Mammary epithelial cell (primary cell): ENCODE results near the gene MLC1.

ENCODE experiments used
- CTCF ChIP-seq, 2 donors: IDR thresholded peaks in 1 of 2; conservative IDR thresholded peaks in 1 of 2; 2 replicates each; pipeline ENCODE4 v1.5.1; 2011 to 2012; ENCODE audit warnings: inconsistent platforms in 2 of 2, low read length in 2 of 2, mild to moderate bottlenecking in 2 of 2, control low read depth in 1 of 2, low read depth in 1 of 2; ENCODE audit not compliant: insufficient read depth in 1 of 2; ENCODE audit errors: extremely low read depth in 1 of 2
- EZH2 ChIP-seq: IDR thresholded peaks from 2 replicates; pipeline ENCODE4 v1.6.1; 2012; ENCODE audit warnings: low read length, inconsistent platforms, borderline replicate concordance

GRCh38 chr22:50118557-50119168 is 33.4 kb upstream of the MLC1 start:
- no peak for TF ChIP-seq CTCF (conservative IDR thresholded peaks at IDR 0.05 in 1 of 2, IDR thresholded peaks at IDR 0.05 in 1 of 2; ENCODE audit: extremely low read depth in 1 of 2, insufficient read depth in 1 of 2, low read depth in 1 of 2, low read length in 2 of 2)
- no peak for TF ChIP-seq EZH2
